ENCODE results near the gene NCK2.

The NCK2 gene

DNA sequence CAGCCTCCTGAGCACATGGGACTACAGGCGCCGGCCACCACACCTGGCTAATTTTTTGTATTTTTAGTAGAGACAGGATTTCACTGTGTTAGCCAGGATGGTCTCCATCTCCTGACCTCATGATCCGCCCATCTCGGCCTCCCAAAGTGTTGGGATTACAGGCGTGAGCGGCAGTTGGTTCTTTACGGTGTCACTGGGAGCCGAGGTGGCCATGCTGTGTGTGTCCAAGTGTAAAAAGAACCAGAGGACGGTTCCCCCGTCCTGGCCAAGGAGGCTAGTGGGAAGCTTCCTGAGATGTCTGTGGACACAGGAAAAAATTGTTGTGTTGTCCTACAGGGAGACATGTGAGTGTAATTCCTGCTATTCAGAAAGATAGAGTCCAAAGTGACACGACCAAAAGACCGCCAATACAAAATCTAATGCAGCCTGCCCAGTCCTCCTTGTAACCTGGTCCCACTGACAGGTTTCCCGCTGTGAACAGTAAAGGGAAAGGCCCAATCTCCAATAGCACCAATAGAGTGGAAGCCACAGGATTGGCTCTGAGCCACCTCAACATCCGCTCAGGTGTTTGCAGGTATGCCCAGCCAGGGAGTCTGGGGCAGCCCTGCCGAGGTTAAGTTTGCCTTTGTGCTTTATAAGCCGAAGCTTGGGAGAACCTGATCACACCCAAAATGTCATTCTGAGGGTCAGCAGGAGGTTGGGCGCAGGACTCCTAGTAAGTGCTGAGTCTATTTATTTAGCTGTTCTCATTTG, 40.6 kb downstream of the NCK2 start:
- Histone ChIP-seq H3K27me3 (ENCODE audit: control insufficient read depth in 3 of 3, insufficient read depth in 3 of 3, low read depth in 1 of 3, low read length in 3 of 3) (no peaks in the 10 kb centered on the region), H2BK5ac (ENCODE audit: low read length) (no peak overlapping the region), H3K9me3 (replicated peaks in 1 of 2; ENCODE audit: control insufficient read depth in 2 of 2, insufficient read depth in 1 of 2, low read depth in 1 of 2, low read length in 2 of 2) (no peaks in the 10 kb centered on the region), H4K91ac (ENCODE audit: low read depth, low read length, poor library complexity) (no peak overlapping the region), H3K36me3 (replicated peaks in 1 of 2; ENCODE audit: control insufficient read depth in 2 of 2, insufficient read depth in 2 of 2, low read length in 2 of 2) (peaks cover 0 to 31% of the 10 kb centered on the region in 2 donors), H2AK5ac (ENCODE audit: low read depth, low read length) (no peak overlapping the region), H2BK120ac (ENCODE audit: low read depth, low read length) (no peak overlapping the region), H4K8ac (ENCODE audit: low read depth, low read length) (no peak overlapping the region), H3K9ac (ENCODE audit: low read depth, low read length, poor library complexity) (no peak overlapping the region), H3K79me1 (ENCODE audit: low read depth, low read length) (peaks cover 9% of the 10 kb centered on the region), H3K14ac (ENCODE audit: low read length) (no peak overlapping the region), H3K4ac (ENCODE audit: low read length) (no peak overlapping the region), H2AFZ (ENCODE audit: low read length) (no peak overlapping the region), H3K23ac (ENCODE audit: low read depth, low read length, poor library complexity) (no peak overlapping the region), H2BK12ac (ENCODE audit: low read length) (no peak overlapping the region), H3K4me1 (ENCODE audit: control insufficient read depth in 2 of 2, insufficient read depth in 1 of 2, low read depth in 1 of 2, low read length in 2 of 2) (peaks cover 0 to 7% of the 10 kb centered on the region in 2 donors), H3K27ac (replicated peaks; ENCODE audit: low read length) (no peak overlapping the region), H3K4me3 (ENCODE audit: low read length in 2 of 2) (no peak overlapping the region), H2BK15ac (ENCODE audit: low read length) (no peak overlapping the region), H3K18ac (ENCODE audit: low read length) (no peak overlapping the region), H3K4me2 (ENCODE audit: insufficient read depth, low read length, poor library complexity, severe bottlenecking) (no peak overlapping the region)
- no CpG with 5 or more reads among the region's 17 CpGs for WGBS, 2 donors (ENCODE audit: extremely low coverage in 2 of 2, insufficient read length in 2 of 2, insufficient replicate concordance in 1 of 2)
- DNase-seq (ENCODE audit: low spot score): no peak

DNA sequence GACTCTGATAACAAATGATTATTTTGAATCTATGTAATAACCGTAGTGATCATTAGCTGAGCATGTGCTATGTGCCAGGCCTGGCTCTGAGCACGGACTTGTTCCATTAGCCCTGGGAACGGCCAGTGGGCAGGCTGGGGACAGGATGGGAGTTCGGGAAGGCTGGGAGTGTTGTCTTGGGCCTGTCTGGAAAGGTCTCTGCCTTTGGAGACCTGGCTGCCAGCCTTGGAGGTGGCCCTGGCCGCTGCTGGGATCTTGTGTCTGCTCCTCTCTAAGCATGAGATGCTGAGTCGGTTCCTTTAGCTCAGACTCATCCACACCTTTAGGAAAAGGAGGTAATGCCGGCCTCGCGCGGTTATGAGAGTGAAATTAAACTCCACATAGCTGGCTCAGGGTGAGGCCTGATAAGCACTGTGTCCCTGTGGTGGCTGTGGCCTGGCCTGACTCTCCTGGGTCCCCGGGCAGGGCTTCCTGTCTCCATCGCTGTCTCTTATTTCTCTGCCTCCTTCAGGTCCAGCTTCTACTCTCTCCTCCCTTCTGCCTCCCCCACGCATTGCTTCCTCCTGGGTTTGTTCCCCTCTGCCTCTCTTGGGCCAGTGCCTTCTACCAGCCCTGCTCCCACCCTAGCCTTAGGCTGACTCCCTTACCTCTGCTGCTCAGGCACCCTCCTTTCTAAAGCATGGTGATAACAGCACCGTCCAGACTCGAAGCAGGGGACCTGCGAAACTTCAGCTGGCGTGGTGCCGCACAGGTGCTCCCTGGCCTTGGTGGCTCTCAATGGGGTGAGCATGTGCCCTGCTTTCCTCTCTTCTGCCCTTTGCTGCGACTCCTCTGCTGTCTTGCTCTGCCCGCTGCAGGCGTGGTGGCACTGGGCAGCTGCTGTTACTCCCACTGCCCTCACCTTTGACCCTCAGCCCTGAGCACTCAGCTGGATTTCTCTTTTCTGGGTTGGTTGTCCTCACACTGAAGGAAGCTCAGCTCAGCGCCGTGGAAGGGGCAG, 41.8 kb downstream of the NCK2 start:
- H3K4ac ChIP-seq (ENCODE audit: low read length): no peak overlapping the region
- no peak overlapping the region for H4K91ac ChIP-seq (ENCODE audit: low read depth, low read length, poor library complexity)
- H2BK5ac ChIP-seq (ENCODE audit: low read length): no peak overlapping the region
- H3K4me1 ChIP-seq (ENCODE audit: control insufficient read depth in 2 of 2, insufficient read depth in 1 of 2, low read depth in 1 of 2, low read length in 2 of 2): peaks cover 0 to 6% of the 10 kb centered on the region in 2 donors
- H3K79me1 ChIP-seq (ENCODE audit: low read depth, low read length): peaks cover 17% of the 10 kb centered on the region
- DNase-seq (ENCODE audit: low spot score): no peak
- H3K36me3 ChIP-seq (replicated peaks in 1 of 2; ENCODE audit: control insufficient read depth in 2 of 2, insufficient read depth in 2 of 2, low read length in 2 of 2): peaks cover 0 to 38% of the 10 kb centered on the region in 2 donors
- H3K9ac ChIP-seq (ENCODE audit: low read depth, low read length, poor library complexity): peak overlapping the region; percentile 64
- peak overlapping the region; percentile 81 for H3K23ac ChIP-seq (ENCODE audit: low read depth, low read length, poor library complexity)
- H2AK5ac ChIP-seq (ENCODE audit: low read depth, low read length): peak overlapping the region; percentile 40
- H3K18ac ChIP-seq (ENCODE audit: low read length): peak overlapping the region; percentile 60
- H3K14ac ChIP-seq (ENCODE audit: low read length): no peak overlapping the region
- H3K4me3 ChIP-seq (ENCODE audit: low read length in 2 of 2): peak overlapping the region in 1 of 2 donors; percentile 20
- peak overlapping the region; percentile 30 for H2BK15ac ChIP-seq (ENCODE audit: low read length)
- H3K27ac ChIP-seq (replicated peaks; ENCODE audit: low read length): no peak overlapping the region
- WGBS, 2 donors (ENCODE audit: extremely low coverage in 2 of 2, insufficient read length in 2 of 2, insufficient replicate concordance in 1 of 2): no CpG with 5 or more reads among the region's 23 CpGs
- H3K4me2 ChIP-seq (ENCODE audit: insufficient read depth, low read length, poor library complexity, severe bottlenecking): no peak overlapping the region
- H2BK120ac ChIP-seq (ENCODE audit: low read depth, low read length): no peak overlapping the region
- H2BK12ac ChIP-seq (ENCODE audit: low read length): no peak overlapping the region
- peaks cover 0 to 2% of the 10 kb centered on the region in 2 donors for H3K9me3 ChIP-seq (replicated peaks in 1 of 2; ENCODE audit: control insufficient read depth in 2 of 2, insufficient read depth in 1 of 2, low read depth in 1 of 2, low read length in 2 of 2)
- no peak overlapping the region for H4K8ac ChIP-seq (ENCODE audit: low read depth, low read length)
- H3K27me3 ChIP-seq (ENCODE audit: control insufficient read depth in 3 of 3, insufficient read depth in 3 of 3, low read depth in 1 of 3, low read length in 3 of 3): no peaks in the 10 kb centered on the region
- H2AFZ ChIP-seq (ENCODE audit: low read length): no peak overlapping the region

DNA sequence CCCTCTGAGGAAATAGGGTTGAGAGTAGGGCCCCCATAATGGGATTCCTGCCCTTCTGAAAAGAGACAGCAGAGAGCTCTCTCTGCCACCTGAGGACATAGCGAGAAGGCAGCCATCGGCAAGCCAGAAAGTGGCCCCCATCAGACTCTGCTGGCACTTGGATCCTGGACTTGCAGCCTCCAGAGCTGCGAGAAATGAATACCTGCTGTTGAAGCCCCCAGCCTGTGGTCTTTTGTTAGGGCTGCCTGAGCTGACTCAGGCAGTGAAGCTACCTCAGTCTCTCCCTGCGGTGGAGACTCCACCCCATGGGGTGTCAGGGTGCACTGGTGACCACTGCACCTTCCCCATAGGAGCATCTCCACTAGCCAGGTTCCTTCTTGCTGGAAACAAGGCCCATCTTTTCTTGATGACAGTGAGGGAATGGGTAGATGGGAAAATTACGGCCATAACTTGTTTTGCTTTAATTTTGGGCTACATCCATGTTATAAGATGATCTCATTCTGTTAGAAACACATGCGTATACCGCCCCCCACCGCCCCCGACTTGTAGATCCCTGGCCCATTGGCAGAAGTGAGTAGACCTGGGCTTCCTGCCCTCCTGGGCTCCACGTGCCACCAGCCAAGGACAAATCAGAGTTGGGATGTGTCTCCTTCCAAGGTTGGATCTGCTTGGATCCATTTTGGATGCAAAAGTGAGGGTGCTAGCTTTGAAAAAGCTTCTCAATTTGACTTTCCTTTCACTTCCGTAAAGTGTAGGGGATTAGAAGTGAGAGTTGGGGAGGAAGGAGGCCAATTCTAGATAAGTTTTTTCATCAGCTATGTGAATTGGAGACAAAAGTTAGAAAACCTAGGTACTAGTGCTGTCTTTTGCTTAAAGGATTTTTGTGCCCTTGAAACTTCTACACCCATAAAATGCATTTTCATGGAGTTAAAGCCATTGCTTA, 42.9 kb downstream of the NCK2 start:
- H3K18ac ChIP-seq (ENCODE audit: low read length): no peak overlapping the region
- no peak overlapping the region for H4K8ac ChIP-seq (ENCODE audit: low read depth, low read length)
- H2AK5ac ChIP-seq (ENCODE audit: low read depth, low read length): no peak overlapping the region
- H3K14ac ChIP-seq (ENCODE audit: low read length): no peak overlapping the region
- H3K9ac ChIP-seq (ENCODE audit: low read depth, low read length, poor library complexity): no peak overlapping the region
- peaks cover 0 to 4% of the 10 kb centered on the region in 2 donors for H3K9me3 ChIP-seq (replicated peaks in 1 of 2; ENCODE audit: control insufficient read depth in 2 of 2, insufficient read depth in 1 of 2, low read depth in 1 of 2, low read length in 2 of 2)
- no peak for DNase-seq (ENCODE audit: low spot score)
- no peak overlapping the region for H3K4me3 ChIP-seq (ENCODE audit: low read length in 2 of 2)
- H2AFZ ChIP-seq (ENCODE audit: low read length): no peak overlapping the region
- no peak overlapping the region for H2BK120ac ChIP-seq (ENCODE audit: low read depth, low read length)
- H2BK5ac ChIP-seq (ENCODE audit: low read length): no peak overlapping the region
- no CpG with 5 or more reads among the region's 11 CpGs for WGBS, 2 donors (ENCODE audit: extremely low coverage in 2 of 2, insufficient read length in 2 of 2, insufficient replicate concordance in 1 of 2)
- no peak overlapping the region for H2BK15ac ChIP-seq (ENCODE audit: low read length)
- no peak overlapping the region for H3K27ac ChIP-seq (replicated peaks; ENCODE audit: low read length)
- H3K4me2 ChIP-seq (ENCODE audit: insufficient read depth, low read length, poor library complexity, severe bottlenecking): no peak overlapping the region
- no peak overlapping the region for H2BK12ac ChIP-seq (ENCODE audit: low read length)
- peaks cover 0 to 32% of the 10 kb centered on the region in 2 donors for H3K36me3 ChIP-seq (replicated peaks in 1 of 2; ENCODE audit: control insufficient read depth in 2 of 2, insufficient read depth in 2 of 2, low read length in 2 of 2)
- H3K79me1 ChIP-seq (ENCODE audit: low read depth, low read length): peaks cover 18% of the 10 kb centered on the region
- H3K4me1 ChIP-seq (ENCODE audit: control insufficient read depth in 2 of 2, insufficient read depth in 1 of 2, low read depth in 1 of 2, low read length in 2 of 2): peaks cover 0 to 6% of the 10 kb centered on the region in 2 donors
- H4K91ac ChIP-seq (ENCODE audit: low read depth, low read length, poor library complexity): no peak overlapping the region
- no peak overlapping the region for H3K23ac ChIP-seq (ENCODE audit: low read depth, low read length, poor library complexity)
- H3K27me3 ChIP-seq (ENCODE audit: control insufficient read depth in 3 of 3, insufficient read depth in 3 of 3, low read depth in 1 of 3, low read length in 3 of 3): no peaks in the 10 kb centered on the region
- no peak overlapping the region for H3K4ac ChIP-seq (ENCODE audit: low read length)
